ENCODE data around the gene PRPF6.

DNA sequence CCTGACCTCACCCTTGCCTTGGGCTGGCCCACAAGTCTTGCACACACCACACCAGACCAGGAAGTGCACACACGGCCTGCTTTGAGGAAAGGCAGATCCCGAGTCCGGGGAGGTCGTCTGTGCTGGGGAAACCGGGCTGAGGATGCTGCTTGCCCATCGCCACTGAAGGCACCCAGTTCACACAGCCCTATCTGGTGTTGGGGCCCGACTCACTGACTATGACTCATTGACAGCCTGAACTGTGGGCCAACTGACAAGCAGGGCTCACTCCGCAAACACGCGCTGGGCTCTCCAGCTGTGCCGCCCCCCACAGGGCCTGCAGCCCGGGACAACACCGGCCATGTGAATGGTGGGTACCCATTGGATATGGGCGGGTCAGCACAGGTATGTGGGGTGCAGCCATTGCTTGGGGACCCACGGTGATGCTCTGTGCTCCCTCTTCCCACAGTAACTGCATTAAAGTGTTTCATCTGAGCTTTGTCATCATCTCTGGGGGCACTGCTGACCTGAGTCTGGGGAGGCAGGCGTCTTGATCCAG lies 3.1 kb upstream of the PRPF6 start:
- TF ChIP-seq, protein P1, sequence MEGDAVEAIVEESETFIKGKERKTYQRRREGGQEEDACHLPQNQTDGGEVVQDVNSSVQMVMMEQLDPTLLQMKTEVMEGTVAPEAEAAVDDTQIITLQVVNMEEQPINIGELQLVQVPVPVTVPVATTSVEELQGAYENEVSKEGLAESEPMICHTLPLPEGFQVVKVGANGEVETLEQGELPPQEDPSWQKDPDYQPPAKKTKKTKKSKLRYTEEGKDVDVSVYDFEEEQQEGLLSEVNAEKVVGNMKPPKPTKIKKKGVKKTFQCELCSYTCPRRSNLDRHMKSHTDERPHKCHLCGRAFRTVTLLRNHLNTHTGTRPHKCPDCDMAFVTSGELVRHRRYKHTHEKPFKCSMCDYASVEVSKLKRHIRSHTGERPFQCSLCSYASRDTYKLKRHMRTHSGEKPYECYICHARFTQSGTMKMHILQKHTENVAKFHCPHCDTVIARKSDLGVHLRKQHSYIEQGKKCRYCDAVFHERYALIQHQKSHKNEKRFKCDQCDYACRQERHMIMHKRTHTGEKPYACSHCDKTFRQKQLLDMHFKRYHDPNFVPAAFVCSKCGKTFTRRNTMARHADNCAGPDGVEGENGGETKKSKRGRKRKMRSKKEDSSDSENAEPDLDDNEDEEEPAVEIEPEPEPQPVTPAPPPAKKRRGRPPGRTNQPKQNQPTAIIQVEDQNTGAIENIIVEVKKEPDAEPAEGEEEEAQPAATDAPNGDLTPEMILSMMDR (conservative IDR thresholded peaks at IDR 0.05; ENCODE audit: low read length): no peak
- no peak for TF ChIP-seq EZH2phosphoT487 (IDR thresholded peaks at IDR 0.05; ENCODE audit: borderline replicate concordance, low read depth, low read length)
